MM.1S (cell line): Measurements from ENCODE around the gene NADK.

Source experiments
- CTCF ChIP-seq: fragments of 300-600 bp; sonication (generic); IDR thresholded peaks from 2 replicates; pipeline ENCODE4 v1.5.1; 2016; ENCODE audit warnings: antibody characterized with exemption, low read length, mixed read lengths
- EZH2 ChIP-seq: fragments of 300-600 bp; sonication (generic); optimal IDR thresholded peaks from 2 replicates; pipeline ENCODE3; 2017; ENCODE audit warnings: low read depth, mild to moderate bottlenecking, antibody characterized with exemption, low read length, mixed read lengths
- EZH2phosphoT487 ChIP-seq: fragments of 300-600 bp; sonication (generic); IDR thresholded peaks from 2 replicates; pipeline ENCODE4 v1.6.1; 2018; ENCODE audit warnings: antibody characterized with exemption, low read length

GRCh38 chr1:1752636-1753606, 25.3 kb downstream of the NADK start:
- no peak for TF ChIP-seq CTCF
- TF ChIP-seq EZH2 = no peak
- TF ChIP-seq EZH2phosphoT487 = no peak
